GM12872 (cell line): ENCODE data around the gene UNC80.

Experiments used
- CTCF ChIP-seq: IDR thresholded peaks from 3 replicates; pipeline ENCODE4 v1.5.1; 2011; ENCODE audit warnings: low read depth, mild to moderate bottlenecking, low read length, moderate library complexity; ENCODE audit not compliant: insufficient read depth

The UNC80 gene

GRCh38 chr2:209937893-209938292 lies 166.3 kb downstream of the UNC80 start:
- TF ChIP-seq CTCF: no peak

- TF ChIP-seq CTCF: no peak
Measured at GRCh38 chr2:209938906-209939305, 167.3 kb downstream of the UNC80 start.

- no peak for TF ChIP-seq CTCF
Measured at GRCh38 chr2:209940936-209941335, 169.3 kb downstream of the UNC80 start.

- TF ChIP-seq CTCF: no peak
Measured at GRCh38 chr2:209942426-209942825, 170.8 kb downstream of the UNC80 start.

- TF ChIP-seq CTCF: no peak
Measured at GRCh38 chr2:209942936-209943605, 171.4 kb downstream of the UNC80 start.

- no peak for TF ChIP-seq CTCF
Measured at GRCh38 chr2:209943776-209944175, 172.1 kb downstream of the UNC80 start.

GRCh38 chr2:209946539-209946938 lies 174.9 kb downstream of the UNC80 start:
- no peak for TF ChIP-seq CTCF
